NCI-H2081 treated with DMSO at 0.1 percent for 48 hours (cell line): ENCODE data around the gene SLF2.

Experiments
- DNase-seq: peaks from one replicate; lab custom pipeline; 2025; lab: John Stamatoyannopoulos, UW

Gene SLF2

GRCh38 chr10:100912605-100913469 is at the start of gene SLF2:
TSS of gene SLF2 (plus strand) at chr10:100912963. CDS start at chr10:100913111, 148 bp downstream.
- peak; percentile 75 for DNase-seq

GRCh38 chr10:100863433-100863832 is 49.3 kb upstream of the SLF2 start:
- no peak for DNase-seq

GRCh38 chr10:100864036-100864885 is 48.5 kb upstream of the SLF2 start:
- no peak for DNase-seq

GRCh38 chr10:100864978-100865377 is 47.8 kb upstream of the SLF2 start:
- DNase-seq, result no peak

- no peak for DNase-seq
Observed at GRCh38 chr10:100866010-100866409, 46.8 kb upstream of the SLF2 start.

- no peak for DNase-seq
Observed at GRCh38 chr10:100866575-100867098, 46.1 kb upstream of the SLF2 start.

GRCh38 chr10:100867261-100867963 is 45.4 kb upstream of the SLF2 start:
- DNase-seq, result no peak

GRCh38 chr10:100868382-100868781 is 44.4 kb upstream of the SLF2 start:
- DNase-seq, result no peak

- no peak for DNase-seq
Observed at GRCh38 chr10:100869399-100869798, 43.4 kb upstream of the SLF2 start.

GRCh38 chr10:100872034-100872791 is 40.5 kb upstream of the SLF2 start:
- DNase-seq, result no peak

GRCh38 chr10:100873146-100873826 is 39.5 kb upstream of the SLF2 start:
- DNase-seq, result no peak

- no peak for DNase-seq
Observed at GRCh38 chr10:100873827-100874326, 38.9 kb upstream of the SLF2 start.

- no peak for DNase-seq
Observed at GRCh38 chr10:100874702-100875483, 37.9 kb upstream of the SLF2 start.

- DNase-seq, result no peak
Observed at GRCh38 chr10:100875484-100876166, 37.1 kb upstream of the SLF2 start.

GRCh38 chr10:100876585-100877460 is 35.9 kb upstream of the SLF2 start:
- DNase-seq, result no peak

- no peak for DNase-seq
Observed at GRCh38 chr10:100877461-100877850, 35.3 kb upstream of the SLF2 start.

- no peak for DNase-seq
Observed at GRCh38 chr10:100878291-100878910, 34.4 kb upstream of the SLF2 start.
